Erythroblast (primary cell): ENCODE results near the gene SLIT2.

Experiments used
- GATA1 ChIP-seq: IDR thresholded peaks from 2 replicates; pipeline ENCODE4 v1.6.1; 2011; ENCODE audit warnings: low read depth, mild to moderate bottlenecking, control low read depth, low read length, moderate library complexity
- POLR2A ChIP-seq: IDR thresholded peaks from 2 replicates; pipeline ENCODE4 v1.6.1; 2011; ENCODE audit warnings: mild to moderate bottlenecking, low read length

DNA sequence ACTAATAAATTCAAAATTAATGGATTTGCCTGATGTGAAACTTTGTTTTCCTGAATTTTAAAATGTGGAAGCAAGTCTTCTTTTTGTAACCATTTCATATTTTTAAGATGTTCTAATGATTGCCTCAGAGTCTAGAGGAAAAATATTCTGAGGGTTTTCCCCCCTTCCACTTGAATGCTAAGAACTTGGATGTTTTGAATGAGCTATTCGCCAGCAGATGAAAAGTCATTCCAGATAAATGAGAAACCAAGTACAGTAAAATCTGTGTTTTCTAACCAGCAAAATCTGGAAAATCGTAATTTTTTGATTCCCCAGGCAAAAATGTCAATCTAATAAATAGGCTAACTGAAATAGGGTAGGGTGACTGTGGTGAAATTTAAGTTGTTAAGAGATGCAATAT lies 45.6 kb downstream of the SLIT2 start:
- no peak for TF ChIP-seq POLR2A
- TF ChIP-seq GATA1 = no peak
